Erythroblast (primary cell): Measurements from ENCODE around the gene COX6A1.

ENCODE experiments used
- GATA1 ChIP-seq: IDR thresholded peaks from 2 replicates; pipeline ENCODE4 v1.6.1; 2011; ENCODE audit warnings: low read depth, mild to moderate bottlenecking, control low read depth, low read length, moderate library complexity
- POLR2A ChIP-seq: IDR thresholded peaks from 2 replicates; pipeline ENCODE4 v1.6.1; 2011; ENCODE audit warnings: mild to moderate bottlenecking, low read length

DNA sequence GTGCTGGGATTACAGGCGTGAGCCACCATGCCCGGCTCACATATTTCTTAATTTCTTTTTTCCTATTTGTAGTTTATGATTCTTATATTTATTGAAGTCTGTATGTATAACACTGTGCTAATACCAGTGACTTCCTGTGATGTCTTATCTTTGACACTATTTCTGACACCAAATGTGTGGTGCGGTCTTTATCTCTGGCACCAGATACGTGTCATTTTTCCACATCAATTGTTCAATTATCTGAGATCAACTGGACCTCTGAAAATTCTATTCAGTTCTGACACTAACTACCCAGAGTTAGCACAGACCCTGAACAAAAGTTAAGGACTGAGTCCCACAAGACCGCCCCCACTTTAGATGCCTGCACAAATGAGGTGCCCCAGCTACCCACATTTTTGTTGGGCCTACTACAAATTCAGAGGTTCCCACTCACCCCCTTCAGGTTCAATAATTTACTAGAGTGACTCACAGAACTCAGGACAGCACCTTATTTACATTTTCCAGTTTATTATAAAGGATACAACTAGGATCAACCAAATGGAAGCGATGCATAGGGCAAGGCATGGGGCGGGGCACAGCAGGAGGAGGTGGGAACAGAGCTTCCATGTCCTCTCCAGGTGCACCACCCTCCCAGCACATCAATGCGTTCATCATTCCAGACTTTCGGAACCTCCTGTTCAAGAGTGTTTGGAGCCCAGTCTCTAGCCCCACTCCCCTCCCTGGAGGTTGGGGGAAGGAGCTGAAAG is 43.3 kb downstream of the COX6A1 start:
- TF ChIP-seq POLR2A: no peak
- no peak for TF ChIP-seq GATA1
